Ishikawa (cell line): ENCODE results near the gene FNDC11.

ENCODE experiments used
- CEBPB ChIP-seq: IDR thresholded peaks from 2 replicates; pipeline ENCODE4 v1.6.1; 2012
- CREB1 ChIP-seq: IDR thresholded peaks from 2 replicates; pipeline ENCODE4 v1.6.1; 2012; ENCODE audit warnings: low read depth
- EGR1 ChIP-seq: IDR thresholded peaks from 2 replicates; pipeline ENCODE4 v1.6.1; 2012
- EP300 ChIP-seq: IDR thresholded peaks from 2 replicates; pipeline ENCODE4 v1.6.1; 2012; ENCODE audit warnings: borderline replicate concordance
- FOXM1 ChIP-seq: IDR thresholded peaks from 2 replicates; pipeline ENCODE4 v1.6.1; 2012; ENCODE audit warnings: low read depth, borderline replicate concordance
- NFIC ChIP-seq: IDR thresholded peaks from 2 replicates; pipeline ENCODE4 v1.6.1; 2012
- RAD21 ChIP-seq: IDR thresholded peaks from 2 replicates; pipeline ENCODE4 v1.6.1; 2012; ENCODE audit warnings: low read depth
- TAF1 ChIP-seq: IDR thresholded peaks from 2 replicates; pipeline ENCODE4 v1.6.1; 2012; ENCODE audit warnings: low read depth, mild to moderate bottlenecking
- TCF12 ChIP-seq: IDR thresholded peaks from 2 replicates; pipeline ENCODE4 v1.6.1; 2012; ENCODE audit warnings: low read depth
- TEAD4 ChIP-seq: IDR thresholded peaks from 2 replicates; pipeline ENCODE4 v1.6.1; 2012
- YY1 ChIP-seq: IDR thresholded peaks from 2 replicates; pipeline ENCODE4 v1.6.1; 2012; ENCODE audit warnings: low read depth
- ZBTB7A ChIP-seq: IDR thresholded peaks from 2 replicates; pipeline ENCODE4 v1.6.1; 2012; ENCODE audit warnings: low read depth
- TF ChIP-seq, protein P1 (sequence below): IDR thresholded peaks from 2 replicates; pipeline ENCODE4 v1.6.1; 2012; ENCODE audit warnings: low read depth, mild to moderate bottlenecking
- TF ChIP-seq, protein P2 (sequence below): IDR thresholded peaks from 2 replicates; pipeline ENCODE4 v1.6.1; 2012
- TF ChIP-seq, protein P3 (sequence below): IDR thresholded peaks from 2 replicates; pipeline ENCODE4 v1.6.1; 2012

FNDC11 gene

DNA sequence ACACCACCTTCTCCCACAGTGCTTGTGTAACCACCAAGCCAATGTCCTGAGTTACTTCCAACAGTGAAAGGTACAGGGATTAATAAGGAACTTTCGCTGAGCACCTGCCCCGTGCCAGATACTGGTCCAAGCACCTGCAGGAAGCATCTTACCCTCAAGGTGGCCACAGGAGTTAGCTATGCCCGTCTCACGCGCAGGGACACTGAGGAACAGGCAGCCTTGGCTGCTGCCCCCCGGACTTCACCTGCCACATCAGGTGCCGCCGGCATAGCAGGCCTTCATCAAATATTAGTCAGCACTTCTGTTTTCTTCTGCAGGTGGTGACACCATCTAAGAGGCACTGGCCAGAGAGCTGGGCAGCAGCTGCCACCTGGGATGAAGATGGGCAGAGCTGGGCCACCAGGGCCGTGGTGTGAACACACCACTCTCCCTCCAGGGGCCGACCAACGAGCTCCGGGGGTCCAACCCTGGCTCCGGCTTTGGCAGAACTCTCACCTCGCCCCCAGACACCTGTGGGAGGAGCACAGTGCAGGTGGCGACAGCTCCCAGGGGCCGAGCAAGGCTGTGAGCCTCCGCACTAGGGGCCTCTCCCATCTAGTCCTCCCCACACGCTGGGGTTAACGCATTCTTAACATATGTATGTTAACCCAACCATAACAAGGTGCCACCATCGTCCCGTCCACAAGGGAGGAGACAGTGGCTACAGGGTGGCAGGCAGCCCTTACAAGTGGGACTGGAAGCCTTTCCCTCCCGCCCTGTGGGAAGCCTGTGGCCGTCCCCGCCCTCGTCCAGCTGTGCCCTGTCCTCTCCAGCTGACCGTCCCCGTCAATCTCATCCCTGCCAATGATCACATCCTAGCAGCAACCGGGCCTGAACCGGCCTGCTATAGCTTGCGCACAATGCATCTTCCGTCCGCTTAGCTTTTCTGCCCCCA is 36.3 kb upstream of the FNDC11 start:
- TF ChIP-seq, protein P1, sequence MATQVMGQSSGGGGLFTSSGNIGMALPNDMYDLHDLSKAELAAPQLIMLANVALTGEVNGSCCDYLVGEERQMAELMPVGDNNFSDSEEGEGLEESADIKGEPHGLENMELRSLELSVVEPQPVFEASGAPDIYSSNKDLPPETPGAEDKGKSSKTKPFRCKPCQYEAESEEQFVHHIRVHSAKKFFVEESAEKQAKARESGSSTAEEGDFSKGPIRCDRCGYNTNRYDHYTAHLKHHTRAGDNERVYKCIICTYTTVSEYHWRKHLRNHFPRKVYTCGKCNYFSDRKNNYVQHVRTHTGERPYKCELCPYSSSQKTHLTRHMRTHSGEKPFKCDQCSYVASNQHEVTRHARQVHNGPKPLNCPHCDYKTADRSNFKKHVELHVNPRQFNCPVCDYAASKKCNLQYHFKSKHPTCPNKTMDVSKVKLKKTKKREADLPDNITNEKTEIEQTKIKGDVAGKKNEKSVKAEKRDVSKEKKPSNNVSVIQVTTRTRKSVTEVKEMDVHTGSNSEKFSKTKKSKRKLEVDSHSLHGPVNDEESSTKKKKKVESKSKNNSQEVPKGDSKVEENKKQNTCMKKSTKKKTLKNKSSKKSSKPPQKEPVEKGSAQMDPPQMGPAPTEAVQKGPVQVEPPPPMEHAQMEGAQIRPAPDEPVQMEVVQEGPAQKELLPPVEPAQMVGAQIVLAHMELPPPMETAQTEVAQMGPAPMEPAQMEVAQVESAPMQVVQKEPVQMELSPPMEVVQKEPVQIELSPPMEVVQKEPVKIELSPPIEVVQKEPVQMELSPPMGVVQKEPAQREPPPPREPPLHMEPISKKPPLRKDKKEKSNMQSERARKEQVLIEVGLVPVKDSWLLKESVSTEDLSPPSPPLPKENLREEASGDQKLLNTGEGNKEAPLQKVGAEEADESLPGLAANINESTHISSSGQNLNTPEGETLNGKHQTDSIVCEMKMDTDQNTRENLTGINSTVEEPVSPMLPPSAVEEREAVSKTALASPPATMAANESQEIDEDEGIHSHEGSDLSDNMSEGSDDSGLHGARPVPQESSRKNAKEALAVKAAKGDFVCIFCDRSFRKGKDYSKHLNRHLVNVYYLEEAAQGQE = no peak
- no peak for TF ChIP-seq CEBPB
- no peak for TF ChIP-seq RAD21
- TF ChIP-seq YY1 = no peak
- TF ChIP-seq, protein P2, sequence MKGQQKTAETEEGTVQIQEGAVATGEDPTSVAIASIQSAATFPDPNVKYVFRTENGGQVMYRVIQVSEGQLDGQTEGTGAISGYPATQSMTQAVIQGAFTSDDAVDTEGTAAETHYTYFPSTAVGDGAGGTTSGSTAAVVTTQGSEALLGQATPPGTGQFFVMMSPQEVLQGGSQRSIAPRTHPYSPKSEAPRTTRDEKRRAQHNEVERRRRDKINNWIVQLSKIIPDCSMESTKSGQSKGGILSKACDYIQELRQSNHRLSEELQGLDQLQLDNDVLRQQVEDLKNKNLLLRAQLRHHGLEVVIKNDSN = no peak
- no peak for TF ChIP-seq TEAD4
- TF ChIP-seq NFIC = no peak
- no peak for TF ChIP-seq ZBTB7A
- TF ChIP-seq EP300 = no peak
- no peak for TF ChIP-seq TAF1
- TF ChIP-seq TCF12 = no peak
- TF ChIP-seq FOXM1 = no peak
- TF ChIP-seq EGR1 = no peak
- TF ChIP-seq, protein P3, sequence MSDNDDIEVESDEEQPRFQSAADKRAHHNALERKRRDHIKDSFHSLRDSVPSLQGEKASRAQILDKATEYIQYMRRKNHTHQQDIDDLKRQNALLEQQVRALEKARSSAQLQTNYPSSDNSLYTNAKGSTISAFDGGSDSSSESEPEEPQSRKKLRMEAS = no peak
- TF ChIP-seq CREB1 = no peak

DNA sequence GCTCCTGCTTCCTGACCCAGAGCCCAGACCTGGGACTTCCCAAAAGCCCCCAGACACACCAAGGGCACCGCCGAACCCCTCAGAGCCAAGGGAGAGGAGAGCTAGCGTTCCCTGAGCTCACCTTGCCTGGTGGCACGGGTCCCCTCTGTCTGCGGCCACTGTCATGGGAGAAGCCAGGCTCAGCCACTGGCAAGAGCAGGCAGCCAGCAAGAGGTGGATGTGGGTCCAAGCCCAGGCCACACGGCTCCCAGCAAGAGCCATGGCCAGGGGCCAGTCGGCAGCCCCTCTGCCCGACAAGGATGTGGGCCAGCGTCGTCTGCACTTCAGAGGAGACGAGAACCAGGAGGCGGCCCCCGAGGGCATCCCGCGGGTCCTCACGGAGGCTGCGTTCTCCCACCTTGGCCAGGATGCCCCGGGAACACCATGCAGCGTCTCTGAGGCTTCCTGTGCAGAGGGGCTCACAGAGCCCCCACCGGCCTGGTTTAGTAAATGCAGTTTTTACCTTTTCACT is 35.6 kb upstream of the FNDC11 start:
- TF ChIP-seq YY1 = no peak
- TF ChIP-seq, protein P1 = no peak
- no peak for TF ChIP-seq FOXM1
- TF ChIP-seq EGR1 = no peak
- no peak for TF ChIP-seq EP300
- no peak for TF ChIP-seq NFIC

DNA sequence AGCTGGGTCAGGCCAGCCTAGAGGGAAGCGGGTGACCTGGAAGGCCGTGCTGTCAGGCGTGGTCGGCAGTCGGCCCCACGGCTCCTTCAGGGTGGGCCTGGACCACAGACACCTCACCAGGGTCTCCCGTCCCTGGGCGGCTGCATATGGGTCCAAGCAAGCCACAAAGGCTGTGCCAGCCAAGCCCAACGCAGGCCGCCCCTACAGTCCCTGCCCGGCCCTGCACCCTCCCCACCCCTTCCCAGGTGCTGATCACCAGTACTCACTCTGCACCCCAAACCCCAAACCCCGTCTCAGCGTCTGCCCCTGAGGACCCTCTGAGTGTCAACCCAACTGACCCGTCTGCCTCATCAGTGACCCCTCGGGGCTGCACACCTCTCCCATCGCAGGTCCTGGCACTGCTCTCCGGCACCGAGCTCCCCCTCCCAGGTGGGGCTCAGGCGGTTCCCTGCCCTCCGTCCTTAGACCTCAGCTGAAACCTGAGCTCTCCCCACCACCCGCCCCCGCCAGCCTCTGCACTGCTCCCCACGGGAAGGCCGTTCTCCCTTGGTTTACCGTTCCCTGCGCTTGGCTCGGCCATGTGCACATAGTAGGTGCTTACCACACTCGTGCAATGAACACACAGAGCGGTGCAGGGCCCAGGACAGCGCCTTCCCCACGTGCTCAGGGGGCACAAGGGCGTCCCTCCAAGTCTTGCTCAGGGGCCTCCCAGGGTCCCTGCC is 34.9 kb upstream of the FNDC11 start:
- no peak for TF ChIP-seq CEBPB
- TF ChIP-seq ZBTB7A = no peak
- no peak for TF ChIP-seq EP300
- TF ChIP-seq EGR1 = no peak
- no peak for TF ChIP-seq YY1
- TF ChIP-seq, protein P2 = no peak
- TF ChIP-seq, protein P1 = no peak
- TF ChIP-seq CREB1 = no peak
- TF ChIP-seq, protein P3 = no peak
- no peak for TF ChIP-seq TAF1
- TF ChIP-seq NFIC = no peak
- TF ChIP-seq FOXM1 = no peak
- no peak for TF ChIP-seq TEAD4
